KBM-7 (cell line): Measurements from ENCODE around the gene ANK3.

ENCODE experiments used
- DNase-seq: peaks from one replicate; pipeline ENCODE4 v3.0.0-alpha.2; 2015
- in situ Hi-C: fragments of 300-500 bp; cut with MboI; formaldehyde crosslinking; loops from 2 replicates; pipeline ENCODE4 v1.14.3; 2020; ENCODE audit warnings: low sequenced_read_pairs, low pct_unique_long_range_greater_than_20kb, mixed read lengths

The ANK3 gene

GRCh38 chr10:60385399-60385738, 4.3 kb downstream of the ANK3 start:
- in situ Hi-C loops, result no loop called here
- no peak for DNase-seq

- no peak for DNase-seq
- in situ Hi-C loops, result no loop called here
Measured at GRCh38 chr10:60384708-60385398, 4.8 kb downstream of the ANK3 start.

- in situ Hi-C loops, result no loop called here
- no peak for DNase-seq
Measured at GRCh38 chr10:60384011-60384410, 5.7 kb downstream of the ANK3 start.

GRCh38 chr10:60382946-60383681, 6.6 kb downstream of the ANK3 start:
- in situ Hi-C loops, result no loop called here
- no peak for DNase-seq

- no peak for DNase-seq
- in situ Hi-C loops, result no loop called here
Measured at GRCh38 chr10:60380781-60381180, 8.9 kb downstream of the ANK3 start.

GRCh38 chr10:60377955-60378354, 11.7 kb downstream of the ANK3 start:
- DNase-seq, result no peak
- in situ Hi-C loops, result no loop called here

- in situ Hi-C loops, result no loop called here
- no peak for DNase-seq
Measured at GRCh38 chr10:60377042-60377352, 12.7 kb downstream of the ANK3 start.

GRCh38 chr10:60376221-60377041, 13.2 kb downstream of the ANK3 start:
- DNase-seq, result no peak
- in situ Hi-C loops, result no loop called here

GRCh38 chr10:60375293-60376004, 14.2 kb downstream of the ANK3 start:
- in situ Hi-C loops, result no loop called here
- no peak for DNase-seq

GRCh38 chr10:60374836-60375235, 14.8 kb downstream of the ANK3 start:
- in situ Hi-C loops, result no loop called here
- no peak for DNase-seq

- DNase-seq, result no peak
- in situ Hi-C loops, result no loop called here
Measured at GRCh38 chr10:60372436-60372835, 17.2 kb downstream of the ANK3 start.

GRCh38 chr10:60369547-60369930, 20.1 kb downstream of the ANK3 start:
- in situ Hi-C loops, result no loop called here
- no peak for DNase-seq

- in situ Hi-C loops, result no loop called here
Measured at GRCh38 chr10:60368875-60369546, 20.7 kb downstream of the ANK3 start.

GRCh38 chr10:60367901-60368300, 21.8 kb downstream of the ANK3 start:
- in situ Hi-C loops, result no loop called here
- no peak for DNase-seq

More at GRCh38 chr10:60368875-60369546, 20.7 kb downstream of the ANK3 start:
- no peak for DNase-seq

- DNase-seq, result no peak
- in situ Hi-C loops, result no loop called here
Measured at GRCh38 chr10:60367431-60367830, 22.2 kb downstream of the ANK3 start.

- DNase-seq, result no peak
- in situ Hi-C loops, result no loop called here
Measured at GRCh38 chr10:60367024-60367423, 22.7 kb downstream of the ANK3 start.

GRCh38 chr10:60363187-60363586, 26.5 kb downstream of the ANK3 start:
- in situ Hi-C loops, result no loop called here
- no peak for DNase-seq

- DNase-seq, result no peak
- in situ Hi-C loops, result no loop called here
Measured at GRCh38 chr10:60362461-60362860, 27.2 kb downstream of the ANK3 start.

- in situ Hi-C loops, result no loop called here
- no peak for DNase-seq
Measured at GRCh38 chr10:60359066-60359465, 30.6 kb downstream of the ANK3 start.
